GM19397 (cell line): ENCODE results near the gene TAC3.
"Not testable (repeated sequence)": the region's sequence is repeated elsewhere in the genome, so short reads cannot be mapped to it uniquely, and the experiment has no call there.

Source experiments
- ATAC-seq: cut with Tn5 transposase; IDR thresholded peaks from one replicate; pipeline ENCODE4 v1.9.1; 2021; ENCODE audit warnings: mild to moderate bottlenecking, moderate library complexity; ENCODE audit not compliant: unreplicated experiment

The TAC3 gene

GRCh38 chr12:57016348-57016747, at the start of gene TAC3:
Gene TAC3, minus strand, starts transcription at chr12:57016529. Its CDS starts 732 bp downstream, at chr12:57015797.
- ATAC-seq: no peak

DNA sequence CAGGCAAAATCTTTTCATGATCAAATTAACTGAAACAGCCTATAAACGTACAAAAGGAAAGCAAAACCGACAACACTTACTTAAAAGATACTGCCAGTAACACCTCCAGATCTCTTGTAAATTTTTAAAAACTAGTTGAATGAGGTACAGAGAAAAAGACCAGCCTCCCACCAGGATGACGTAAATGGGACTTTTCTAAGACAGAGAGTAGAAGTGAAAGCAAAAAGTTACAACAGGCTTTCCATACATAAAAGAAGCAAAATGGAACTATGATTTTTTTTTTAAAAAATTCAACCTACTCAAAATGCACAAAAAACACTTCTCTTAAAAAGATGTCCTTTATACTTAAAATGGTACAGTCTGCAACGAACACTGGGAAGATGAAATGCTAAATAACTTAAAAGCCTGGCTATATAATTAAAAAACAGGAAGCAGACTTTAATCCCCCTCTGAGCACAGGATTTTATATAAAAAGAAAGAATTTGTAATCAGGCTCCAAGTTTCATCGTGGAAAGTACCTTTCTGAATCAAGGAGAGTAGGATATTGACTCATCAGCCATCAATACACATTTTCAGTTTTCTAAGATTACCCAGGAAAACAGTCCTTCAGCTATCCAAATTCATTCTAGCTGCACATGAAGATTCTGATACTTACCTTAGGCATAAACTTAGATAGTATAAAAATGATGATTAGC, 47.8 kb upstream of the TAC3 start:
- ATAC-seq: no peak

GRCh38 chr12:57058454-57058853, 42.1 kb upstream of the TAC3 start:
- no peak for ATAC-seq

GRCh38 chr12:57057067-57057751, 40.9 kb upstream of the TAC3 start:
- ATAC-seq: no peak

- ATAC-seq: no peak
These were observed 39.5 kb upstream of the TAC3 start for GRCh38 chr12:57055824-57056223.

DNA sequence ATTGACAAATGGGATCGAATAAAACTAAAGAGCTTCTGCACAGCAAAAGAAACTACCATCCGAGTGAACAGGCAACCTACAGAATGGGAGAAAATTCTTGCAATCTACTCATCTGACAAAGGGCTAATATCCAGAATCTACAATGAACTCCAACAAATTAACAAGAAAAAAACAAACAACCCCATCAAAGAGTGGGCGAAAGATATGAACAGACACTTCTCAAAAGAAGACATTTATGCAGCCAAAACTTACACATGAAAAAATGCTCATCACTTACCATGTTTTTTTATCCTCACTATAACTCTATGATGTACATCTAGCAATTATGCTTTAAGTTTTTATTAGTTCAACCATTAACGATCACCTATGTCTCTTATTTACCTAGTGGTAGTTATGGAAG, 37.6 kb upstream of the TAC3 start:
- not testable (repeated sequence) for ATAC-seq

GRCh38 chr12:57053146-57053545, 36.8 kb upstream of the TAC3 start:
- ATAC-seq: not testable (repeated sequence)

GRCh38 chr12:57051011-57051410, 34.7 kb upstream of the TAC3 start:
- ATAC-seq: no peak

DNA sequence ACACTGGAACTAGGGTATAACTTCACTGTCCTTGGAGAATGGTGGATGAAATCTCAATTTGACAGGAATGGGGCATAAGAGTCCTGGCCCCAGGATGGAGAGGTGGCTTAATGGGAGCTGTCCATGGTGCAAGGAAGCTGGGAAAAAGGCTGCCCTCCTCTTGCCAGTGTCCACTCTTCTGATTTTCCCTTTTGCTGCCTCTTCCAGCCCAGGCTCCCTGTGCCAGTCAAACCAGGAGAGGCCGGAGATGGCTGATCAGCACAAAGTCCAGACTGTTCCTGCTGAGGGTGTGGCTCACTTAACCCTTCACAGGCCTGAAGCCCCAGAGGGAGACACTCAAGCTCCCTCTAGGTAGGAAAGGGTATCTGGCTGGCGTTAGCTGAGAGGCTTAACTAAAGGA, 33.6 kb upstream of the TAC3 start, which contains the start of gene MYO1A:
TSS of gene MYO1A (minus strand) at position 240 of the 400 bp plus-strand sequence. CDS start 1,806 bp downstream, outside the sequence.
- ATAC-seq: no peak

- ATAC-seq: no peak
These were observed 32.8 kb upstream of the TAC3 start for GRCh38 chr12:57049119-57049446.

- no peak for ATAC-seq
These were observed 32.2 kb upstream of the TAC3 start for GRCh38 chr12:57048423-57049118.

GRCh38 chr12:57047981-57048380, 31.7 kb upstream of the TAC3 start:
- no peak for ATAC-seq

GRCh38 chr12:57046947-57047890, 30.9 kb upstream of the TAC3 start:
- no peak for ATAC-seq

- no peak for ATAC-seq
These were observed 29.9 kb upstream of the TAC3 start for GRCh38 chr12:57046086-57046791.

GRCh38 chr12:57044889-57045288, 28.6 kb upstream of the TAC3 start:
- no peak for ATAC-seq

DNA sequence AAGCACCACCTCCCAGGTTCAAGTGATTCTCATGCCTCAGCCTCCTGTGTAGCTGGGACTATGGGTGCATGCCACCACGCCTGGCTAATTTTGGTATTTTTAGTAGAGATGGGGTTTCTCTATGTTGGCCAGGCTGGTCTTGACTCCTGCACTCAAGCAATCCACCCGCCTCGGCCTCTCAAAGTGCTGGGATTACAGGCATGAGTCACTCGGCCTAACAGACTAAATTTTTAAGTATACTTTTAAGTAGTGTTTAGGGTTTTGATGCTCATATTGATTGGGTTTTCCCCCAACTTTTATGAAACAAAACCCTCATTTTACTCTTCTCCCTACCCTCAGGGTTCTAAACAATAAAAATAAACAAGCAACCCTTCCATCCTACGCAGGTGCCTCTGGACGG, 28.1 kb upstream of the TAC3 start:
- ATAC-seq: no peak

DNA sequence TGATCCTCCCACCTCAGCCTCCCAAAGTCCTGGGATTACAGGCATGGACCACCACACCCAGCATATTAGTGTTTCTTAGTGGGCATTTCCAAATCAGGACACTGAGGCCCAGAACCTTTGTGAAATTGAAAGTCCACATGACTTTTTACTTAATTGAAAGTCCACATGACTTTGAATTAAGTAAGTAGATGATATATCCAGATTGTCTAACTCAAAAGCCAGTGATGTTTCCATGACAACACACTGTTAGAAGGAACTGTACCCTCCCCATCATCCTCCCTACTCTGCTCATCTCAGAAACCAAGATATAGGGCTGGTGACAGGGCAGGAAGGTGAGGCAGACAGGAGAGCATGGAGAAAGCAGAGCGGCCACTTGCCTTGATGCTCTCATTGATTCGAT, 26.4 kb upstream of the TAC3 start:
- ATAC-seq: no peak

GRCh38 chr12:57040750-57041149, 24.4 kb upstream of the TAC3 start:
- ATAC-seq: no peak

- ATAC-seq: no peak
These were observed 23.9 kb upstream of the TAC3 start for GRCh38 chr12:57040211-57040610.
